NCI-H774 (cell line): ENCODE results near the gene NKAIN4.

ENCODE experiments used
- DNase-seq: peaks from one replicate; lab custom pipeline; 2025; lab: John Stamatoyannopoulos, UW

Gene NKAIN4

GRCh38 chr20:63288581-63289251 lies 34.5 kb upstream of the NKAIN4 start:
- no peak for DNase-seq

- no peak for DNase-seq
These were observed 33.7 kb upstream of the NKAIN4 start for GRCh38 chr20:63287697-63288580.

- no peak for DNase-seq
These were observed 32.8 kb upstream of the NKAIN4 start for GRCh38 chr20:63286781-63287696.

- no peak for DNase-seq
These were observed 31.7 kb upstream of the NKAIN4 start for GRCh38 chr20:63285636-63286615.

GRCh38 chr20:63284981-63285524 lies 30.8 kb upstream of the NKAIN4 start:
- no peak for DNase-seq

- DNase-seq = no peak
These were observed 30.3 kb upstream of the NKAIN4 start for GRCh38 chr20:63284544-63284949.

GRCh38 chr20:63284083-63284440 lies 29.8 kb upstream of the NKAIN4 start:
- DNase-seq = no peak

- DNase-seq = no peak
These were observed 29.3 kb upstream of the NKAIN4 start for GRCh38 chr20:63283397-63284082.

- no peak for DNase-seq
These were observed 28.7 kb upstream of the NKAIN4 start for GRCh38 chr20:63282946-63283345.

GRCh38 chr20:63281742-63282665 lies 27.7 kb upstream of the NKAIN4 start:
- DNase-seq = no peak

GRCh38 chr20:63280929-63281545 lies 26.8 kb upstream of the NKAIN4 start:
- no peak for DNase-seq

- DNase-seq = no peak
These were observed 26.1 kb upstream of the NKAIN4 start for GRCh38 chr20:63280371-63280770.

GRCh38 chr20:63279931-63280330 lies 25.7 kb upstream of the NKAIN4 start:
- no peak for DNase-seq

- no peak for DNase-seq
These were observed 24.4 kb upstream of the NKAIN4 start for GRCh38 chr20:63278661-63279060.

- no peak for DNase-seq
These were observed 23.4 kb upstream of the NKAIN4 start for GRCh38 chr20:63277466-63278272.

- DNase-seq = no peak
These were observed 22.7 kb upstream of the NKAIN4 start for GRCh38 chr20:63276956-63277355.

GRCh38 chr20:63275825-63276224 lies 21.6 kb upstream of the NKAIN4 start:
- DNase-seq = no peak
